Stimulated activated CD4-positive, alpha-beta T cell treated with anti-CD3 and anti-CD28 coated beads, Interleukin-15, amount 100 ng/mL, for 24 hours (primary cell): Measurements from ENCODE around the gene TNFRSF13B.
"Not testable (repeated sequence)": the region's sequence is repeated elsewhere in the genome, so short reads cannot be mapped to it uniquely, and the experiment has no call there.

Experiments used
- DNase-seq: peaks from one replicate; pipeline ENCODE4 v3.0.0-alpha.2; 2020

The TNFRSF13B gene

DNA sequence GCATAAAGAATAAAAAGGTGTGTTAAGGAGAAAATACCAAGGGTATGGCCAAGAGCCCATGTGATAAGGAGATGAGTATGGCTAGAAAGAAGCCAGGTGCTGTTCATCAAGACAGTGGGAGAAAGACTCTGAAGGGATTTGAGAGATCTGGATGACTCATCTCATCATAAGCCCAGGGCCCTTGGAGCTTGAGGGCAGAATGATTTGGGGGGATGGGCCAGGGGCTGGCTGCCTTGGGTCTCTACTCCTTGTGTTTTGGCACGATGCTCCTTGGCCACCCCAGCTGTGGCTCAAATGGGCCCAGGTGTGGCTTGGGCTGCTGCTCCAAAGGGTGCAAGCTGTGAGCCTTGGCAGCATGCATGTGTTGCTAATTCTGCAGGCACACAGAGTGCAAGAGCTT, 14.5 kb upstream of the TNFRSF13B start:
- no peak for DNase-seq

- DNase-seq: no peak
These were observed 10.0 kb upstream of the TNFRSF13B start for GRCh38 chr17:16981928-16982327.

DNA sequence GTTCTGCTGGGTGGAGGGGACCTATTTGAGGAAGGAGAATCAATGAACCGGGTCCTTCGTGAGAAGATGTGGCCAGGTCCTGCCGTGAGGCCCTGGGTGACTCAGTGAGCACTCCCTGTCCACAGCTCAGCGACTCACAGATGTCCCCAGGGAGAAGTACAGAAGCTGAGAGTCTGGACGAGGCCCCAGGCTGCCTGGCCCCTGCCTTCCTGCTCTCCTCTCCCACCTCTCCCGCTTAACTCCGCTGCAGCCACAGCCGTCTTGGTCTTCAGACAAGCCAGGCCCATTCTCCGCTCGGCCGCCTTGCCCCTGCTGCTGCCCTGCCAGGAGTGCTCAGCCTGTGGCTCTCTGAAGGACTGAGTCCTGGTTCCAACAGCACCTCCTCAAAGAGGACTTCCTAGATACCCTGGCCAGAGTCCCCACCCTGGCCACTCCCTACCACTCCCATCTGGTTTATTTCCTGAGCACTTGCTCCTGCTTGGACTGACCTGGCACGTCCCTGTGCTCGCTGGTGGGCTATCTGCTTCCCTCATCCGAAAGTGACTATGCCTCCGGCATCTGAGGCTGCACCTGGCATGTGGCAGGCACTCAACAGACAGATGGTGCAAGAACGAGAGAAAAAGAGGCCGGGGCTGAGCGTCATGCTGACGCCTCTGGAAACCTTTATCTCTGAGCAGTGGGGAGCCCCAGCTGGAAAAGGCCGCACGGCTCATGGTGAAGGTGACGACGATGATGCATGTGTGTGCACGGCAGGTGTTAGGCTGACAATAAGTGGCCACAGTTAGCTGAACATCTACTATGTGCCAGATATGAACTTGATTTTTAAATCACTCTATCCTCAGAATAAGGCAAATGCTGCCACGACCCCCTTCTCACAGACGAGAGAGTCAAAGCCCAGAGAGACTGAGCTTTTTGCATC, 9.2 kb upstream of the TNFRSF13B start:
- no peak for DNase-seq

- no peak for DNase-seq
These were observed 8.1 kb upstream of the TNFRSF13B start for GRCh38 chr17:16980061-16980460.

DNA sequence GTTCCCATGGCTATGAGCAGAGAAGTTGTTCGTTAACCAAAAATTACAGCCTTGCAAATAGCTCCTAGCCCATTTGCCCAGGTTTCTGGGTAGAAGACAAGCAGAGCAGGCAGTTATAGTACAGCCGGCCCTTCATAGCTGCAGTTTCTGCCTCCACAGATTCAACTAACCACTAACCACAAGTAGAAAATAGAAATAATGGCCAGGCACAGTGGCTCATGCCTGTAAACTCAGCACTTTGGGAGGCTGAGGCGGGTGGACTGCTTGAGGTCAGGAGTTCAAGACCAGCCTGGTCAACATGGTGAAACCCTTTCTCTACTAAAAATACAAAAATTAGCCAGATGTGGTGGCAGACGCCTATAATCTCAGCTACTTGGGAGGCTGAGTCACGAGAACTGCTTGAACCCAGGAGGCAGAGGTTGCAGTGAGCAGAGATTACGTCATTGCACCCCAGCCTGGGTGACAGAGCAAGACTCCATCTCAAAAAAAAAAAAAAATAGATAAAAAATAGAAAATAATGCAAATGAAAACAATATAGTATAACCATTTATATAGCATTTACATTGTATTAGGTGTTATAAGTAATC, 7.4 kb upstream of the TNFRSF13B start:
- not testable (repeated sequence) for DNase-seq

DNA sequence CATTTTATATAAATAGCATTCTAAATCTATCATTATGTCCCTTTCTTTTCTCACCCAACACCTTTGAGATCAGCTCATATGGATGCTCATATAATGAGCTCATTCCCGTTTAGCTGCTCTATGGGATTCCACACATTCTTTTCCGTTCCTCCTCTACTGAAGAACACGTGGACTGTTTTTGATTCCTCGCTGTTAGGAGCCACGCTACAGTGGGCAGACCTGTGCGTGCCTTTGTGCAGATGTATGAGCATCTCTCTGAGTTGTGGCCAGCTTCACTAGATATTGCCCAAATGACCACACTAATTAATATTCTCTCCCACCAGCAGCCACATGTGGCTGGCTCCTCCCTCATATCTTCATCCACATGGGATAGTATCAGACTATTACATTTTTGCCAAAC, 6.0 kb upstream of the TNFRSF13B start:
- DNase-seq: no peak

- DNase-seq: no peak
These were observed 5.0 kb upstream of the TNFRSF13B start for GRCh38 chr17:16976725-16977550.

DNA sequence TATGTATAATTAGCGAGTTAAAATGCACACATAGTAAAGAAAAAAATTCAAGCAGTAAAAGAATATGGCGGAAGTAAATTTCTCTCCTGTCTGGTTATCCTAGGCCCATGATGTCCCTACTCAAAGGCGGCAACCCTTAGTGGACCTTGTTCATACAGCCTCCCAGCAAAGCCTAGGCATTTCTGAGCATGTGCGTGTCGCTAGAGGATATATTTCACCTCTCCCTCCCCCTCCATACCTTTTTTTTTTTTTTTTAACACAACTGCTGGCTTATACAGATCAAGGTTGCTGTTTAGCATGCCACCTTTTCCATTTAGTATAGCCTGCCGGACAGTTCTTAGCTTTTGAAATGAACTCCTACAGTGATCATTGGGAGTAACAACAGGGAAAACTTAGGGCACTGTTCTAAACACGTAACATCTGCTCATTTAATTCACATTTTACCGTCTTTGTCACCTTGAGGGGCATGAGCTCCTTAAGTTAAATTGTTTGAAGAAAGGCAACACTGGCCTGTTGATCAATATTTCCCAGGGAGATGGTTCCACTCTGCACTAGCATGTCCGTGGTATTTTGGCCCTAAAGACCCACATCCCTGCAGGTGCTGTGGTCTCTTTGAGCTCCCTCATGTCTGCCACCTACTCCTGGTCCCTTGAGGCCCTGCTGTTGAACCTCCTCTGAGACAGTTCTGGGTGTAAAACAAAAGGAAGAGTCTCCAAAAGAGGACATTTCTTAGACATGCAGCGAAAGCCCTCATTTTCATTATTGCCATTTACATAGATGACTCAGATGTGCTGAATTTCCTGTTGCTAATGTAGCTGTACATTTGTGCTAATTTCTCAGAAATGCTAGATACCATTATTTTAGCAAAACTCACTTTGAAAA, 4.1 kb upstream of the TNFRSF13B start:
- DNase-seq: no peak

GRCh38 chr17:16975277-16975651, 3.3 kb upstream of the TNFRSF13B start:
- no peak for DNase-seq

DNA sequence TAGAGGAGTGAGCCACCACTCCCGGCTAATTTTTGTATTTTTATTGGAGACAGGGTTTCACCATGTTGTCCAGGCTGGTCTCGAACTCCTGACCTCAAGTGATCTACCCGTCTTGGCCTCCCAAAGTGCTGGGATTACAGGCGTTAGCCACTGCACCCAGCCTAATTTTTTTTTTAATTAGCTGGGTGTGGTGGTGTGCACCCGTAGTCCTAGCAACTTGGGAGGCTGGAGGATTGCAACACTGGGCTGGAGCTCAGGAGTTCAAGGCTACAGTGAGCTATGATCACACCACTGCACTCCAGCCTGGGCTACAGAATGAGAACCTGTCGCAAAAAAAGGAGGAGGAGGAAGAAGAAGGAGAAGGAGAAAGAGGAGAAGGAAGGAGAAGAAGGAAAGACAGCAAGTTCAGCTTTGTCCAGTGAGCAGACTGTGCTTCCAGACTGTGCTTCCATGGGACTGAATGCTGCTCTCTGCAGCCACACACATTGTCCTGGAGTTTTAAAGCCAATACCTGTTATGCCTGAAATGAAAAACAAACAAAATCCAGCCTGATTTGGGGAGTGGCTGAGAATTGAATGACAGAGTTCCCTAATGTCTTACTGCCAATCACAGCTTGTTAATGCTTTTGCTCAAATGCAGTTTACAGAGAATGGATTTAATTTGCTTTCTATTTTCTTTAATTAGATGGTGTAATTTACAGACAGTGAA, 2.8 kb upstream of the TNFRSF13B start:
- DNase-seq: no peak

DNA sequence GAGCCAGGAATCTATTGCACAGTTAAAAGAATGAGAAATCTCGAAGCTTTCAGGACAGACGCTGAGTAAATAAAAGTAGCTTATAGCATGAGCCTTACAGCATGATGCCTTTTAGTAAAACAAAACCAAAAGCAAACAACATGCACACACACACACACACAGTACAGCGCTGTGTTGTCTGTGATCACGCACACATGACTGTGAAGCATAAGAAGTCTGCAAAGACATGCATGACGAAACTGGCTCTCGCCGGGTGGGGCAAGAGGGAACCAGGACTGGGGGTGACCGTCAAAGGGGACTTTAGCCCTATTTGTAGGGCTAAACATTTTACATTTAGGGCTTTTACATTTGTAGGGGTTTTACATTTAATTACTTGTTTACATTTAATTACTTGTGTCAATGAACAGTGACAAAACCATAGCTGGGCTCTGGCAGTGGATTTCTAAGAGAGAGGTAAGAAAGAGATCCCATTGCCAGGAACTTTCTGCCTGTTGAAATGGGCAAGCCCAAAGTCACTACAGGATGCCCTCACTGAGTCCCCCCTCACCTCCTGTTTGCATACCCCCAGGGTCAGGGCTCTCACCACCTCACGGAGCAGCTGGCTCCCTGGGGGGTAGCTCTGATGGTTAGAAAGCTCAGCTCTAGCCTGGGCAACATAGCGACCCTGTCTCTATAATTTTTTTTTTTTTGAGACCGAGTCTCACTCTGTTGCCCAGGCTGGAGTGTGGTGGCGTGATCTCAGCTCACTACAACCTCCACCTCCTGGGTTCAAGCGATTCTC, 2.0 kb upstream of the TNFRSF13B start:
- no peak for DNase-seq

- DNase-seq: not testable (repeated sequence)
These were observed 1.1 kb upstream of the TNFRSF13B start for GRCh38 chr17:16973043-16973442.

GRCh38 chr17:16972346-16972745, 428 bp upstream of the TNFRSF13B start:
- DNase-seq: no peak

DNA sequence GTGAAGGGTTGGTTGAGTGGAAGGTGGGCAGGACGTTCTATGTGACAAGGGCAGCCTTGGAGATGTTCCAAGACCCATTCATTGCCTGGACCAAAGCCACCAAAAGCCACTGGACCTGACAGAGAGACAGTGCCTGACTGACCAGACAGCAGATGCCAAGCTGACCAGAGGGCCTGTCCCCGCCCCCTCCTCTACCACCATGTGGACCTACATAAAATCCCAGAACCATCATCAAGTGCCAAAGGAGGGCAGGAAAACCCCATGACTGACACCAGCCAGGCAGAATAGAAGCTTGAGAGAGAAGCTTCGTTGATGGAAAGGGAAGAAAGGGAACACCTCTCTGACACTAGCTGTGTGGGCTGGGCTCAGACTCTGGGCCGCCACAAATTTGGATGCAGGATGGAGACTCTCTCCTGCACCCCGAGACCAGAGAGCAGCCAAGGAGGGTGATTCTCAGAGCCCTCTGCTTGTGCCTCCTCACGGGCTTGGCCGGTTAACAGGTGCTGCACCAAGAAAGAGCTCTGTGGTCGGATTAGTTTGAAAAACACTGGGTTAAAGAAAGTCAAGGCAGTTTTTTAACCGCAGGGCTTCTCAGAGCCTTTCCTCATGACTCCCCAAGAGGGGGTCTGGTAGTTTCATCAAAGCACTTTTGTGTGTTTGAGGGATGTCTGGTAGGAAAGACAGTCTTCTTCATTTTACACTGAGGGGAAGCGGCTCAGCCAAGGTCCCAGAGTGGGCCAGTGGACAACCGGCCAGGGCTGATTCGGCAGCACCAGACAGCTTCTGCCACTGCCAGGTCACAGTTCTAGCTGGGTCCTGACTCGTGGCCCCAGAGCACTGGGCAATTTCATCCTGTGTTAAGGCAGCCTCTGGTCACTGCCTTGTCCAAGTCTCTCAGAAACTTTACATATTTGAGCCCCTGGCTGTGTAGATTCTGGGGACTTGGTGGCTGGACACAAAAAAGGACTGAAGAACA, 1.7 kb downstream of the TNFRSF13B start:
- DNase-seq: no peak

- DNase-seq: no peak
These were observed 3.1 kb downstream of the TNFRSF13B start for GRCh38 chr17:16968786-16969185.

DNA sequence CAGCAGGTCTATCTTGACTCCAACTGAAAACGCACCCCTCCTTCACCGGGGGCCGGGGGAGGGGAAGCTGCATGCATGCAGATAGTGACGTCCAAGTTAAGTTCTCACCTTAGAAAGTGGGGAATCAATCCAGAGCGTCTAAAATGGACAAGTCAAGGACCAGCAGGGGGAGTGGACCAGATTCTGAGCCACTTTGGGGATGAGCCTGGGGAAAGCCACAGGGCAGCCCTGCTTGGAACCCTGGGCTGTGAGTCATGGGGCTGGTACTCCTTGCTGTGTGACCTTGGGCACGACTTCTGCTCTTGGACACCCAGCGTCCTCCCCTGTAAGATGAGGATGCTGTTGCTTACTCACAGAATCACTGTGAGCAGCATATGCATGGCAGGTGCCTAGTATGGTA, 9.1 kb downstream of the TNFRSF13B start:
- no peak for DNase-seq

GRCh38 chr17:16961792-16962191, 10.1 kb downstream of the TNFRSF13B start:
- no peak for DNase-seq

DNA sequence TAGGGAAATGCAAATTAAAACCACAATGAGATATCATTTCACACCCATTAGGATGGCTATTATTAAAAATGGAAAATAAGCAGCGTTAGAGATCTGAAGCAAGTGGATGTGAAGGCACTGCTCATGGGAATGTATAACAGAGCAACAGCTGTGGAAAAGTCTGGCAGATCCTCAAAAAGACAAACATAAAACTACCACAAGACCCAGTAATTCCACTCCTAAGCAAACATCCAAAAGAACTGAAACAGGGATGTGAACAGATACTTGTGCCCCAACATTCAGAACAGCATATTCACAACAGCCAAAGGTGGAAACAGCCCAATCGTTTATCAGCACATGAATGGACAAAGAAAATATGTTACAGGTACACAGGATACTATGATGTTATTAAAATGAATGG, 10.9 kb downstream of the TNFRSF13B start:
- not testable (repeated sequence) for DNase-seq

- DNase-seq: not testable (repeated sequence)
These were observed 16.9 kb downstream of the TNFRSF13B start for GRCh38 chr17:16955011-16955410.

DNA sequence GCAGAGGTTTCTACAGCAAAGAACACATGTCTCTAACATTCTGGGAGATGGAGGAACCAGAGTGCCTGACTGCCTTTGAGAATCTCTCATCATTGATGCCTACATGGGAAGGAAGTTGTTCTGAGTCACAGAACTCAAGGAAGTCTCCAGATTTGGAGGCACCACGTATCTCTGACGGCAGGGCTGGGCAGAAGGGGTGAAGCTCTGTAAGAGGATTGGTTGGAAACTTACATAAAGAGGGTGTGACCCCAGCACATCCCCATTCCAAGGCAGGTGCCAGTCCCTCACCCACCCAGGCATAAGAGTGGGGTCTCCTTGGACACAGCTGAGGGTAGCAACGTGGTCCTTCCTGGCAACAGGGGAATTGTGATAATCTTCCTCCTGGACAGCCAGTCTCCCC, 17.4 kb downstream of the TNFRSF13B start:
- DNase-seq: no peak
